Measurements from ENCODE around the gene C3. TPM values are rescaled to one million over a fixed set of nuclear protein-coding genes. Genes with fewer than 3 reads are reported as not detected.

Gene C3
- total RNA-seq, 1 experiment from 2014 or later, result 5.0 TPM

- ATAC-seq (no peak), DNase-seq (ENCODE audit: low read depth, low spot score) (no peak)
- Histone ChIP-seq H3K36me3 (ENCODE audit: control insufficient read depth, insufficient read depth, low read length) (no peaks in the 10 kb centered on the region), H3K27me3 (ENCODE audit: control insufficient read depth, insufficient read depth, low read length) (no peaks in the 10 kb centered on the region), H3K27ac (ENCODE audit: low read length) (no peak overlapping the region), H3K4me1 (ENCODE audit: control insufficient read depth, insufficient read depth, low read length) (no peaks in the 10 kb centered on the region), H3K9me3 (ENCODE audit: control insufficient read depth, insufficient read depth, low read depth, low read length) (no peaks in the 10 kb centered on the region), H3K4me3 (ENCODE audit: low read depth in 2 of 2, low read length in 2 of 2) (no peak overlapping the region)
- CTCF ChIA-PET, result no interaction called here
- POLR2A ChIA-PET, result no interaction called here
- intact Hi-C loops (cut with micrococcal nuclease; ENCODE audit: unreplicated experiment), result no loop called here
- in situ Hi-C loops (cut with HindIII; ENCODE audit: low pct_unique_long_range_greater_than_20kb, low sequenced_read_pairs), result no loop called here
- BruUV-seq (replicated peaks), result no TSS peak
- TF ChIP-seq POLR2AphosphoS5 (IDR thresholded peaks at IDR 0.05; ENCODE audit: low read depth, low read length) (no peak), CTCF (IDR thresholded peaks at IDR 0.05) (no peak), SIN3A (IDR thresholded peaks at IDR 0.05; ENCODE audit: borderline replicate concordance, insufficient read depth, low read depth, low read length) (no peak), REST (IDR thresholded peaks at IDR 0.05; ENCODE audit: insufficient read depth in 1 of 2, low read depth in 2 of 2, low read length in 1 of 2) (no peak), TCF7L2 (IDR thresholded peaks at IDR 0.05; ENCODE audit: low read depth, low read length) (no peak)
Measured at GRCh38 chr19:6707011-6707657, 13.3 kb downstream of the C3 start.

GRCh38 chr19:6706633-6706958 is 13.9 kb downstream of the C3 start:
- no TSS peak for BruUV-seq (replicated peaks)
- no peak for DNase-seq (ENCODE audit: low read depth, low spot score)
- H3K9me3 ChIP-seq (ENCODE audit: control insufficient read depth, insufficient read depth, low read depth, low read length), result no peaks in the 10 kb centered on the region
- no peaks in the 10 kb centered on the region for H3K27me3 ChIP-seq (ENCODE audit: control insufficient read depth, insufficient read depth, low read length)
- H3K4me1 ChIP-seq (ENCODE audit: control insufficient read depth, insufficient read depth, low read length), result no peaks in the 10 kb centered on the region
- no peak for TF ChIP-seq POLR2AphosphoS5 (IDR thresholded peaks at IDR 0.05; ENCODE audit: low read depth, low read length)
- TF ChIP-seq CTCF (IDR thresholded peaks at IDR 0.05), result no peak
- no peak for TF ChIP-seq REST (IDR thresholded peaks at IDR 0.05; ENCODE audit: insufficient read depth in 1 of 2, low read depth in 2 of 2, low read length in 1 of 2)
- TF ChIP-seq SIN3A (IDR thresholded peaks at IDR 0.05; ENCODE audit: borderline replicate concordance, insufficient read depth, low read depth, low read length), result no peak
- no peak for TF ChIP-seq TCF7L2 (IDR thresholded peaks at IDR 0.05; ENCODE audit: low read depth, low read length)
- ChIA-PET CTCF (no interaction called here), POLR2A (no interaction called here)
- ATAC-seq, result no peak
- H3K4me3 ChIP-seq (ENCODE audit: low read depth in 2 of 2, low read length in 2 of 2), result no peak overlapping the region
- no peak overlapping the region for H3K27ac ChIP-seq (ENCODE audit: low read length)
- in situ Hi-C loops (cut with HindIII; ENCODE audit: low pct_unique_long_range_greater_than_20kb, low sequenced_read_pairs) (no loop called here), intact Hi-C loops (cut with micrococcal nuclease; ENCODE audit: unreplicated experiment) (no loop called here)
- no peaks in the 10 kb centered on the region for H3K36me3 ChIP-seq (ENCODE audit: control insufficient read depth, insufficient read depth, low read length)

Measured in Panc1 (cell line).